ENCODE measurements around the gene EXOC4.

Gene EXOC4

GRCh38 chr7:133797818-133798520 is 545.1 kb downstream of the EXOC4 start:
- Histone ChIP-seq H3K36me3 (ENCODE audit: control insufficient read depth in 2 of 2, insufficient read depth in 2 of 2, low read length in 2 of 2) (no peaks in the 10 kb centered on the region), H3K27ac (ENCODE audit: low read depth in 2 of 2, low read length in 2 of 2) (no peak overlapping the region), H3K9me3 (ENCODE audit: control insufficient read depth in 2 of 2, low read length in 2 of 2) (no peaks in the 10 kb centered on the region), H3K27me3 (ENCODE audit: control insufficient read depth in 2 of 2, insufficient read depth in 2 of 2, low read length in 2 of 2) (no peaks in the 10 kb centered on the region), H3K9ac (ENCODE audit: low read depth in 1 of 2, low read length in 2 of 2) (no peak overlapping the region), H3K4me1 (ENCODE audit: control insufficient read depth in 2 of 2, insufficient read depth in 2 of 2, low read length in 2 of 2) (no peaks in the 10 kb centered on the region), H3K4me3 (ENCODE audit: low read length in 2 of 2) (no peak overlapping the region)

GRCh38 chr7:133801341-133801740 is 548.5 kb downstream of the EXOC4 start:
- no peak overlapping the region for H3K9ac ChIP-seq (ENCODE audit: low read depth in 1 of 2, low read length in 2 of 2)
- no peak overlapping the region for H3K27ac ChIP-seq (ENCODE audit: low read depth in 2 of 2, low read length in 2 of 2)
- no peaks in the 10 kb centered on the region for H3K4me1 ChIP-seq (ENCODE audit: control insufficient read depth in 2 of 2, insufficient read depth in 2 of 2, low read length in 2 of 2)
- no peaks in the 10 kb centered on the region for H3K9me3 ChIP-seq (ENCODE audit: control insufficient read depth in 2 of 2, low read length in 2 of 2)
- no peaks in the 10 kb centered on the region for H3K27me3 ChIP-seq (ENCODE audit: control insufficient read depth in 2 of 2, insufficient read depth in 2 of 2, low read length in 2 of 2)
- no peaks in the 10 kb centered on the region for H3K36me3 ChIP-seq (ENCODE audit: control insufficient read depth in 2 of 2, insufficient read depth in 2 of 2, low read length in 2 of 2)
- H3K4me3 ChIP-seq (ENCODE audit: low read length in 2 of 2), result no peak overlapping the region

DNA sequence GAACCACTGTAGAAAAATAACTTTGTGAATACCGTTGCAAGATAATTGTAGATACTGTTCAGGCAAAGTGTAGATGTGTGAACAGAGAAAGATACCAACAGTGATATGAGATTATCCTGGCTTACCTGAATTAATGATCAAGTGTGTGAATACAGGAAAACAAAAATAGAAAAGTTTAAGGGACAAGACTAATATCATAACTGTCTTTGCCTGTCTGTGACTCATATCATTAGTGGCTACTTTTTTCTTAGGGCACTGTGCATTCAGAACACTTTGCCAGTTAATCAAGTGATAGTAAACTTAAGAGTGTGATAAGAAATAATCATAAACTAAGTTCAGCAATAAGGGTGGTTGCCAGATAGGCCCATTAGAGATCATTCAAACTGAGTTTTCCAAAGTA is 551.2 kb downstream of the EXOC4 start:
- Histone ChIP-seq H3K36me3 (ENCODE audit: control insufficient read depth in 2 of 2, insufficient read depth in 2 of 2, low read length in 2 of 2) (no peaks in the 10 kb centered on the region), H3K4me3 (ENCODE audit: low read length in 2 of 2) (no peak overlapping the region), H3K27me3 (ENCODE audit: control insufficient read depth in 2 of 2, insufficient read depth in 2 of 2, low read length in 2 of 2) (no peaks in the 10 kb centered on the region), H3K9ac (ENCODE audit: low read depth in 1 of 2, low read length in 2 of 2) (no peak overlapping the region), H3K27ac (ENCODE audit: low read depth in 2 of 2, low read length in 2 of 2) (no peak overlapping the region), H3K4me1 (ENCODE audit: control insufficient read depth in 2 of 2, insufficient read depth in 2 of 2, low read length in 2 of 2) (no peaks in the 10 kb centered on the region), H3K9me3 (ENCODE audit: control insufficient read depth in 2 of 2, low read length in 2 of 2) (no peaks in the 10 kb centered on the region)

DNA sequence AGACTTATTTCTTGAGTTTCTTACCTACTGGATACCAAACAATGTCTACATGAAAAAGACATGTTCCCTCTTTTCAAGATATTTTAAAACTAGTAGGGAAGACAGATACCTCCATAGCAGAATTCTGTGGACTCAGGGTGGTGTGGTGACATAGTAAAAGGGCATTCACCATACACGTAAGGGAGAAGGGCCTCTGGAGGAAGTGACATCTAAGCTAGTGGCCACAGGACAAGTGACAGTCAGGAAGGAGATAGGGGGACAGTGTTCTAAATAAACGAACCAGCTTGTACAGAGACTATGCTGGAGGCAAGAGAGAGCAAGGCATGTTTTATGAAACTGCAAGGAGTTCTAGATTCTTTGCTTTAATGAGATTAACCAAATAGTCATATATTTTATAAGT is 552.5 kb downstream of the EXOC4 start:
- Histone ChIP-seq H3K9me3 (ENCODE audit: control insufficient read depth in 2 of 2, low read length in 2 of 2) (no peaks in the 10 kb centered on the region), H3K9ac (ENCODE audit: low read depth in 1 of 2, low read length in 2 of 2) (no peak overlapping the region), H3K36me3 (ENCODE audit: control insufficient read depth in 2 of 2, insufficient read depth in 2 of 2, low read length in 2 of 2) (no peaks in the 10 kb centered on the region), H3K4me1 (ENCODE audit: control insufficient read depth in 2 of 2, insufficient read depth in 2 of 2, low read length in 2 of 2) (no peaks in the 10 kb centered on the region), H3K4me3 (ENCODE audit: low read length in 2 of 2) (no peak overlapping the region), H3K27me3 (ENCODE audit: control insufficient read depth in 2 of 2, insufficient read depth in 2 of 2, low read length in 2 of 2) (no peaks in the 10 kb centered on the region), H3K27ac (ENCODE audit: low read depth in 2 of 2, low read length in 2 of 2) (no peak overlapping the region)

GRCh38 chr7:133807624-133808492 is 555.0 kb downstream of the EXOC4 start:
- Histone ChIP-seq H3K27ac (ENCODE audit: low read depth in 2 of 2, low read length in 2 of 2) (no peak overlapping the region), H3K4me1 (ENCODE audit: control insufficient read depth in 2 of 2, insufficient read depth in 2 of 2, low read length in 2 of 2) (no peaks in the 10 kb centered on the region), H3K36me3 (ENCODE audit: control insufficient read depth in 2 of 2, insufficient read depth in 2 of 2, low read length in 2 of 2) (no peaks in the 10 kb centered on the region), H3K9me3 (ENCODE audit: control insufficient read depth in 2 of 2, low read length in 2 of 2) (no peaks in the 10 kb centered on the region), H3K27me3 (ENCODE audit: control insufficient read depth in 2 of 2, insufficient read depth in 2 of 2, low read length in 2 of 2) (no peaks in the 10 kb centered on the region), H3K9ac (ENCODE audit: low read depth in 1 of 2, low read length in 2 of 2) (no peak overlapping the region), H3K4me3 (ENCODE audit: low read length in 2 of 2) (no peak overlapping the region)

DNA sequence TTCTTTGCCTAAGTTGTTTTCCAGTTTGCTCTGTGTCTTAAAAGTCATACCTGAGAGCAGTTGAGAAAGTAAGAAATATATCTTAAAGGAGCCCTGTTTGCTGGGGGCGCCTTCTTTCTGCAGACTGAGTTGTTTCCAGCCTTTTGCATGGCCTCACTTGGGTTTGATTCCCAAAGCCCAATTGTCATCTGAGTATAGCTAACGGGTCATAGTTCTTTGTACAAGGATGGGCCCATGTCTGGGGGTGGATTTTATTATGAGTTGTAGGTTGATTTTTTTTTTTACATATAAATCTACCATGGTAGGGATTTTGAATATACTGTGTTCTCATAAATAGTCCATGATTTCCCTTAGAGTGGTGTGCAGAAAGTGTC is 555.6 kb downstream of the EXOC4 start:
- no peak overlapping the region for H3K4me3 ChIP-seq (ENCODE audit: low read length in 2 of 2)
- no peaks in the 10 kb centered on the region for H3K36me3 ChIP-seq (ENCODE audit: control insufficient read depth in 2 of 2, insufficient read depth in 2 of 2, low read length in 2 of 2)
- H3K4me1 ChIP-seq (ENCODE audit: control insufficient read depth in 2 of 2, insufficient read depth in 2 of 2, low read length in 2 of 2), result no peaks in the 10 kb centered on the region
- no peak overlapping the region for H3K27ac ChIP-seq (ENCODE audit: low read depth in 2 of 2, low read length in 2 of 2)
- no peaks in the 10 kb centered on the region for H3K9me3 ChIP-seq (ENCODE audit: control insufficient read depth in 2 of 2, low read length in 2 of 2)
- no peak overlapping the region for H3K9ac ChIP-seq (ENCODE audit: low read depth in 1 of 2, low read length in 2 of 2)
- H3K27me3 ChIP-seq (ENCODE audit: control insufficient read depth in 2 of 2, insufficient read depth in 2 of 2, low read length in 2 of 2), result no peaks in the 10 kb centered on the region

DNA sequence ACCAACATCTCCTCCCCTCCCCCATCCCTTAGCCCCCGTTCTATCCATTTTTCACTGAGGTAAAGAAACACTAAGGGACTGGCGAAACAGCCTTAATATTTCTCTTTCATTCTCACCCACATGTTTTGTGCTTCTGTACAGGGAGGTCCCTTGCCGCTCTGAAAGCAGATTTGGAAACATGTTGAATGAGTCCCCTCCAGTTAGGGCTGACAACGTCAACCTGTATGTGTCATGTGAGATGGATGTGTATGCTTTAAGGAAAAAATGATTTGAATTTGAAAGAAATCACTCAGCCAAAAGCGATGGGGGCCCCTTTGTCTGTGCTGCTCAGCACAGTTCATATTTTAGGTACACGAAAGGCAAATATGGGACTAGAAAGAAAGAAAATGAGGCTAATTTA is 560.0 kb downstream of the EXOC4 start:
- no peak overlapping the region for H3K4me3 ChIP-seq (ENCODE audit: low read length in 2 of 2)
- peaks cover 0 to 2% of the 10 kb centered on the region in 2 donors for H3K36me3 ChIP-seq (ENCODE audit: control insufficient read depth in 2 of 2, insufficient read depth in 2 of 2, low read length in 2 of 2)
- no peaks in the 10 kb centered on the region for H3K9me3 ChIP-seq (ENCODE audit: control insufficient read depth in 2 of 2, low read length in 2 of 2)
- H3K27ac ChIP-seq (ENCODE audit: low read depth in 2 of 2, low read length in 2 of 2), result no peak overlapping the region
- no peak overlapping the region for H3K9ac ChIP-seq (ENCODE audit: low read depth in 1 of 2, low read length in 2 of 2)
- H3K4me1 ChIP-seq (ENCODE audit: control insufficient read depth in 2 of 2, insufficient read depth in 2 of 2, low read length in 2 of 2), result no peaks in the 10 kb centered on the region
- H3K27me3 ChIP-seq (ENCODE audit: control insufficient read depth in 2 of 2, insufficient read depth in 2 of 2, low read length in 2 of 2), result no peaks in the 10 kb centered on the region

- Histone ChIP-seq H3K9me3 (ENCODE audit: control insufficient read depth in 2 of 2, low read length in 2 of 2) (no peaks in the 10 kb centered on the region), H3K4me3 (ENCODE audit: low read length in 2 of 2) (no peak overlapping the region), H3K36me3 (ENCODE audit: control insufficient read depth in 2 of 2, insufficient read depth in 2 of 2, low read length in 2 of 2) (peaks cover 6 to 10% of the 10 kb centered on the region in 2 donors), H3K4me1 (ENCODE audit: control insufficient read depth in 2 of 2, insufficient read depth in 2 of 2, low read length in 2 of 2) (no peaks in the 10 kb centered on the region), H3K27ac (ENCODE audit: low read depth in 2 of 2, low read length in 2 of 2) (no peak overlapping the region), H3K27me3 (ENCODE audit: control insufficient read depth in 2 of 2, insufficient read depth in 2 of 2, low read length in 2 of 2) (no peaks in the 10 kb centered on the region), H3K9ac (ENCODE audit: low read depth in 1 of 2, low read length in 2 of 2) (no peak overlapping the region)
Observed at GRCh38 chr7:133815611-133816210, 562.8 kb downstream of the EXOC4 start.

GRCh38 chr7:133819695-133820094 is 566.8 kb downstream of the EXOC4 start:
- no peaks in the 10 kb centered on the region for H3K27me3 ChIP-seq (ENCODE audit: control insufficient read depth in 2 of 2, insufficient read depth in 2 of 2, low read length in 2 of 2)

GRCh38 chr7:133820584-133820983 is 567.7 kb downstream of the EXOC4 start:
- H3K9ac ChIP-seq (ENCODE audit: low read depth in 1 of 2, low read length in 2 of 2), result no peak overlapping the region
- no peak overlapping the region for H3K4me3 ChIP-seq (ENCODE audit: low read length in 2 of 2)
- no peaks in the 10 kb centered on the region for H3K4me1 ChIP-seq (ENCODE audit: control insufficient read depth in 2 of 2, insufficient read depth in 2 of 2, low read length in 2 of 2)
- no peaks in the 10 kb centered on the region for H3K9me3 ChIP-seq (ENCODE audit: control insufficient read depth in 2 of 2, low read length in 2 of 2)
- H3K27me3 ChIP-seq (ENCODE audit: control insufficient read depth in 2 of 2, insufficient read depth in 2 of 2, low read length in 2 of 2), result no peaks in the 10 kb centered on the region
- peaks cover 6 to 12% of the 10 kb centered on the region in 2 donors for H3K36me3 ChIP-seq (ENCODE audit: control insufficient read depth in 2 of 2, insufficient read depth in 2 of 2, low read length in 2 of 2)
- no peak overlapping the region for H3K27ac ChIP-seq (ENCODE audit: low read depth in 2 of 2, low read length in 2 of 2)

More at GRCh38 chr7:133819695-133820094, 566.8 kb downstream of the EXOC4 start:
- Histone ChIP-seq H3K4me1 (ENCODE audit: control insufficient read depth in 2 of 2, insufficient read depth in 2 of 2, low read length in 2 of 2) (no peaks in the 10 kb centered on the region), H3K36me3 (ENCODE audit: control insufficient read depth in 2 of 2, insufficient read depth in 2 of 2, low read length in 2 of 2) (peaks cover 6 to 12% of the 10 kb centered on the region in 2 donors), H3K27ac (ENCODE audit: low read depth in 2 of 2, low read length in 2 of 2) (no peak overlapping the region), H3K9me3 (ENCODE audit: control insufficient read depth in 2 of 2, low read length in 2 of 2) (no peaks in the 10 kb centered on the region), H3K4me3 (ENCODE audit: low read length in 2 of 2) (no peak overlapping the region), H3K9ac (ENCODE audit: low read depth in 1 of 2, low read length in 2 of 2) (no peak overlapping the region)
